Measurements from ENCODE around the gene SLC26A8.

SLC26A8 gene

GRCh38 chr6:36023996-36024795 is at the start of gene SLC26A8:
SLC26A8 (minus strand) TSS chr6:36024641; CDS start chr6:36019707, 4,934 bp downstream.
- no peak for DNase-seq

GRCh38 chr6:36073587-36073986 is 49.1 kb upstream of the SLC26A8 start:
- DNase-seq, result no peak

- no peak for DNase-seq
Measured at GRCh38 chr6:36072681-36073080, 48.2 kb upstream of the SLC26A8 start.

- no peak for DNase-seq
Measured at GRCh38 chr6:36071714-36072113, 47.3 kb upstream of the SLC26A8 start.

GRCh38 chr6:36071281-36071680 is 46.8 kb upstream of the SLC26A8 start:
- DNase-seq, result no peak

GRCh38 chr6:36070252-36070651 is 45.8 kb upstream of the SLC26A8 start:
- DNase-seq, result no peak

GRCh38 chr6:36069573-36069972 is 45.1 kb upstream of the SLC26A8 start:
- no peak for DNase-seq

- DNase-seq, result no peak
Measured at GRCh38 chr6:36068586-36068985, 44.1 kb upstream of the SLC26A8 start.

- no peak for DNase-seq
Measured at GRCh38 chr6:36068012-36068392, 43.6 kb upstream of the SLC26A8 start.

GRCh38 chr6:36067374-36068011 is 43.1 kb upstream of the SLC26A8 start:
- no peak for DNase-seq

- DNase-seq, result no peak
Measured at GRCh38 chr6:36066817-36067216, 42.4 kb upstream of the SLC26A8 start.

- no peak for DNase-seq
Measured at GRCh38 chr6:36065916-36066315, 41.5 kb upstream of the SLC26A8 start.

- no peak for DNase-seq
Measured at GRCh38 chr6:36064770-36065396, 40.4 kb upstream of the SLC26A8 start.

GRCh38 chr6:36063318-36064060 is 39.0 kb upstream of the SLC26A8 start:
- DNase-seq, result no peak

GRCh38 chr6:36062247-36062646 is 37.8 kb upstream of the SLC26A8 start:
- no peak for DNase-seq

GRCh38 chr6:36061236-36061635 is 36.8 kb upstream of the SLC26A8 start:
- no peak for DNase-seq

- DNase-seq, result no peak
Measured at GRCh38 chr6:36056178-36056577, 31.7 kb upstream of the SLC26A8 start.

- no peak for DNase-seq
Measured at GRCh38 chr6:36054956-36055355, 30.5 kb upstream of the SLC26A8 start.

- DNase-seq, result no peak
Measured at GRCh38 chr6:36054415-36054814, 30.0 kb upstream of the SLC26A8 start.

GRCh38 chr6:36053878-36054277 is 29.4 kb upstream of the SLC26A8 start:
- DNase-seq, result no peak

GRCh38 chr6:36052097-36052496 is 27.7 kb upstream of the SLC26A8 start:
- no peak for DNase-seq

- no peak for DNase-seq
Measured at GRCh38 chr6:36050947-36051710, 26.7 kb upstream of the SLC26A8 start.

GRCh38 chr6:36050305-36050704 is 25.9 kb upstream of the SLC26A8 start:
- no peak for DNase-seq

Data from GDM1 (cell line).